Iris pigment epithelial cell (primary cell): Measurements from ENCODE around the gene IRF4.

ENCODE experiments used
- DNase-seq: peaks from one replicate; pipeline ENCODE4 v3.0.0-alpha.2; 2011; ENCODE audit warnings: low read depth

The IRF4 gene

GRCh38 chr6:353642-354614 is 37.6 kb upstream of the IRF4 start:
- no peak for DNase-seq

GRCh38 chr6:354631-355280 is 36.8 kb upstream of the IRF4 start:
- no peak for DNase-seq

DNA sequence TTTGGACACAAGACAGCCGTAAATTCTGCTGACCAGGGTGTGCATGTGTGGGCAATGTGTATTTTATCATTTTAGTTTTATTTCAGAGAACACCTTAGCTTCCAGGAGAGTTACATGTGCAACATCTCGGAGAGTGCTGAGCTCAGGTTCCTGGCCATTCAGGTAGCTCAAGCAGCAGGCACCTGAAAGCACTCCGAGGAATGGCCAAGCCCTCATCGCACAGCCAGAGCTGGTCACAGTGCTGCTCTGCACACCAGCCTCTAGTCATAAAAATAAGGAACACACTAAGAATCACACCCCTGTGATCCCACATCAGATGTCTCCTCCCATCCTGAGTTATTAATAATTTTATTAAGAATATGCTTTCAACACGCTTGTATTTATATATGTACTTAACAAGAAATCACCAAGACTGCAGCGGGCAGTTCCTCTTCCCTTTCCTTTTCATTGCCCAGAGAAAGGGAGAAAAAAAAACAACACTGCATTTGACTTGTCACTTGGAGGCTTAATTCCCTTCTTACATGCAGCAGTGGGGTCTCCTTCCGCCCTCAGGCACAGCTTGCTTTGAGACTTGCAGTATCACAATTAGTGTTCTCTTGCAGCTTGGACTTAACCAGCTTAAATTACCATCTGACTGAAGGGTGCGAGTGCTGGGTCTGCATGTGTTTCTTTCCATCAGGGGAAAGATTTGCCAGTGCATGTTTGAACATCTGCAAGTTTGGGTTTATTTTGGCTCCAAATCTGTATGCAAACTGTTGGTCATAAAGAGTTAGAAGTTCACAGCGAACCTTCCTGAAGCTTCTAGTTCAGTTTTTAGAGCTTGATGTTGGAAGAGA is 36.0 kb upstream of the IRF4 start:
- DNase-seq, result no peak

DNA sequence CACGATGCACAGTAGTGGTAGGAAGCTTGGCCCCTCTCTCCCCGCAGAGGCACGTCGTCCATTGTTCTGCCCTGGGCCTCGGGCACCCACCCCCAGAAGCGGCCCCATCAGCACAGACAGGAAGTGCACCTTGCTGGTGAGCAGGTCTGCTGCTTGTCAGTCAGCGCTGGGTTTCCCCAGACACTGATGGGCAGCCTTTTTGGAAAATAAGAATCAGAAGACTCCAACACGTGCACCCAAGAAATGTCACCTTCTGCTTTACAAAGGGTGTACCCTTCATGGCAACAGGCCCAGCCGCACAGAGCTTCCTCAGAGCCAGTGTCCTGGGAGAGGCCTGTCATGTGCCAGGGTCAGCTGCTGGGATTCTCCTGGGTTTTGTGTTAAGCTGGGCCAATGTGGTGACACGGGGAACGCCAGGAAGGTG is 34.7 kb upstream of the IRF4 start:
- no peak for DNase-seq

DNA sequence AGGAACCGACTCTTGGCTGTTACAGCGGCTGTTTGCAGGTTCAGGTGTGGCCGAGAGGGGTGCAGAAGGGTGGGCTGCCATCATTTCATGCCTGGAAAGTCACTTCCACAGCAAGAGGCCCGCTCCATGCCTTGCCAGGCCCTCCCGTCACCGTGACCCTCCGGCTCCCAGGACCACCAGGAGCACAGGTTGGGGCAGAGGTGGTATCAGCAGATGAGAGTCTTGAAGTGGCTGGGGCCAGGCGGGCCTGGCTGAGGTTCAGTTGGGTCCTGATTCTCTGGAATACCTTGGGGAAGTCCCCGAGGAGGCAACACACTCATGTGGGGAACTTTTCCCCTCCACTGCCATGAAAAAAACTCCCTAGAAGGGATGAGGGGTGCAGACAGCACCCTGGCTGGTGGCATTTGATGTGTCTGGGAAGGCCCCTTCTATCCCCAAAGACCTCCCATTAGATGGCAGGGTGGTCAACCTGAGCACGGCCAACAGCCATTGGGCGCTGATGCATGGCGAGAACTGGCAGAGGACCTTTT is 34.2 kb upstream of the IRF4 start:
- no peak for DNase-seq

DNA sequence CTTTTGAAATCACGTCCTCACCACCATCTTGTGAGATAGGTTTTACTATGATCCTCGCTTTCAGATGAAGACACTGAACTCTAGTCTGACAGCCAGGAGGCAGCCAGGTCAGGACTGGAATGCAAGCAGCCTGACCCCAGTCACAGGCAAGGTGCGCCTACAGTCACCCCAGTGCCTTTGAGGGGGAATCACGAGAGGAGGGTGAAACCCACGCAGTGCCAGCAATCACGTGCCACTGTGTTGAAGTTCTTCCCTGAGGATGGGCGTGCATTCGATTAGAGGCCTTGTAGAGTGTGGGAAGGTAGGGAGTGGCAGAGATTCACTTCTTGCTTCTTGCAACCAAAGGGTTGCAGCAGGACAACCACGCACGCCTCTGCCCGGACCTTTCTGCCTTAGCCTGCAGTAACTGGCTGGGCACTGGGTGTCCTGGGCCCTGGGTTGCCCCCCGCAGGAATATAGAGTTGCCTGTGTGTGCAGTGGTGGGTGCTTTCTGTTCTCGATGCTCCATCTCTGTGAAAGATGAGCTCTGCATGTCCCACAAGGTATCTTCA is 33.7 kb upstream of the IRF4 start:
- no peak for DNase-seq

- DNase-seq, result no peak
Measured at GRCh38 chr6:358432-358831, 33.1 kb upstream of the IRF4 start.

DNA sequence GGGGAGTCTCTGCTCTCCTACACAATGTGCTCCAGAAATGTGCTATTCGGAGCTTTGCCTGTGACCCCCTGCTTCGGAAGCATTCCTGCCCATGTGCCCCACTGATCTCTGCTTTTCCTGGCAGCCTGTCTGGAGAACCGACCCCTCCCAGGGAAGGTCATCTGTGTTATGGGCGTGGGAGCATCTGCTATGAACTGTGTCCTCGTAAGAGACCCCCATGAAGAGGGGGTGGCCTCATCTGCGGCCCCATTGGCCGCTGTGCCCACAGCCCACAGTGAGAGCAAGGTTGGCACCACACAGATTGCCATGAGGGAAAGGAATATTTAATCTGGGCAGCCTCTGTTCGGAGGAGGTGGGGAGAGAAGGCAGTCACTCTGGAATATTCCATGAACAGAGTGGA is 32.7 kb upstream of the IRF4 start:
- no peak for DNase-seq

- DNase-seq, result no peak
Measured at GRCh38 chr6:359261-360035, 32.1 kb upstream of the IRF4 start.

- no peak for DNase-seq
Measured at GRCh38 chr6:360349-360748, 31.2 kb upstream of the IRF4 start.

GRCh38 chr6:360764-361373 is 30.7 kb upstream of the IRF4 start:
- DNase-seq, result no peak

GRCh38 chr6:361411-362132 is 30.0 kb upstream of the IRF4 start:
- no peak for DNase-seq

- no peak for DNase-seq
Measured at GRCh38 chr6:362231-362923, 29.2 kb upstream of the IRF4 start.

DNA sequence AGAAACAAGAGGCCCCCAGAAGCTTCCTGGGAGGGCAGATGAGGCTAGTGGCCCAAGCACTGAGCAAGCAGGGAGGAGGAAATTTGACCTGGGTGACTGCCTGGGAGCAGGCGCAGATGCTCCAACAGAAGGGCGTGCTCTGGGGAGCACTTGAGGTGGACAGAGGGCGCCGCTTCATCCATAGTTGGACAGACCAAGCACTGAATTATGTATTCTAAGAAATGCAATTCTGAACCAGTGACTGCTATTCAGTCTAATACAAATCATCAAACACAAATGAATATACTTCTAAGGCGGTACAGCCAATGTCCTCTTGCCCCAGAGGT is 28.7 kb upstream of the IRF4 start:
- DNase-seq, result no peak

DNA sequence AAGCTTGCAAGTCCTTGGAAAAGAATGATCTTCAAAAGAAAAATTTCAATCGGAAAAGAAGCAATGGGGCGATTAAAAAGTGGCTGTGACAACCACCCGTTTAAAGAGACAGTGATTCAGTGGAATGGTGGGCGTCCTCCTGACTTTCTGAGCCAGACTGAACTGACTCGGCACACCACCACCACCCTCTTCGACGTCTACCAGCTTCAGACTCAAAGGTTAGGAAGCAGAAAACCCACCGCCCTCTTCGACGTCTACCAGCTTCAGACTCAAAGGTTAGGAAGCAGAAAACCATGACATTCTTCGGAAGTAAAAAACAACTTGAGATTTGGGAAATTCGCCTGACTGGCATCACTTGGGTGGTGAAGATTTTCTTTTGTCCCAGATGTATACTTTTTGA is 28.3 kb upstream of the IRF4 start:
- DNase-seq, result no peak

- no peak for DNase-seq
Measured at GRCh38 chr6:363909-364308, 27.6 kb upstream of the IRF4 start.

- DNase-seq, result no peak
Measured at GRCh38 chr6:364609-365540, 26.7 kb upstream of the IRF4 start.

- no peak for DNase-seq
Measured at GRCh38 chr6:365835-366234, 25.7 kb upstream of the IRF4 start.
